NCI-H82 treated with DMSO at 0.1 percent for 48 hours (cell line): Measurements from ENCODE around the gene HCFC1.

Experiments used
- DNase-seq: peaks from one replicate; lab custom pipeline; 2025; ENCODE audit not compliant: unreplicated experiment; lab: John Stamatoyannopoulos, UW

Gene HCFC1

GRCh38 chrX:153971450-153972367 lies at the start of gene HCFC1:
Gene HCFC1, minus strand, starts transcription at chrX:153971818. Its CDS starts 978 bp downstream, at chrX:153970840.
- DNase-seq: peak; percentile 71

DNA sequence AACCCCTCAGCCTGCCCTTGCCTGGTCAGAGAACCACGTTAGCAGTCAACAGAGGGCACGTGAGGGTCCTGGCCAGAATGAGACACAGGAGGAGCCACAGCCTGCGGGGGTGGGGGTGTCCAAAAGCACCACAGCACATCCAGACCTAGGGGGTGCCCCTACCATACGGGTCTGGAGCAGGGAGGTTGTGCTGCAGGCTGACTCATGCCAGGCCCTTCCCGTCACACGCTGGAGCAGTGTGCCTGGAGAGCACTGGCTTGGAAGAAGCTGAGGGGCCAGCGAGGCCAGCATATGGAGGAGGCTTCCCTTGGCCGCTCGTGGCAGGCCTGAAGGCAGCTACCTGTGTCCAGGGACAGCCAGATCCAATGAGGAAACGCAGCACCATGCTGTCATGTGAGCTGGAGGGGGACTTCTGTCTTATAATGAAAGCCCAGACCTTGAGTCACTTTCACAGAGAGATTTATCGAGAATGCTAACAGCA lies 49.6 kb upstream of the HCFC1 start:
- DNase-seq: no peak

DNA sequence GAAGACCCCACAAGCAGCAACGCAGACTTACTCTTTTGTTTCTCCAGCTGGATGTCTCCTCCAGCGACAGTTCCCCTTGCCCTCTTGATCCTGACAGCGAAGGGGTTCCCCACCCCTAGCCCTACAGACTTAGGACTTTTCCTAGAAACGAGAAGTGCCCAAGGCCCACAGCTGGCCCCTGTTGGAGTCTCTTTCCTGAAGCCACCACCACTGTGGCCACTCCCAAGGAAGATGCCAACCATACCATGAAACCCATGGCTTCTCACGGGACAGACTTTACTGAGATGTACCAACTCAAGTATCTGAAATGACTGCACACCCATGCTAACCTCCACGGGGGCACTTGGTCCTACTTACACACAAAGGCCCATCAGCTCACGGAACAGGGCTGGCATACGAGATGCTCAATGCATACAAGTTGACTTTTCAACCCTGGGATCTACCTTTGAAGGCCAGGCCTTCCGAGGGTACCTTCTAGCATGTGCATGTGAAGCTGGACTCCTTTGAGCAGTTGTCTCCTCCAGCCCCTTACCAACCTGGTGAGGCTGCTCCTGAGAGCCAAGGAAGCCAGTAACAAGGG lies 49.0 kb upstream of the HCFC1 start:
- no peak for DNase-seq

DNA sequence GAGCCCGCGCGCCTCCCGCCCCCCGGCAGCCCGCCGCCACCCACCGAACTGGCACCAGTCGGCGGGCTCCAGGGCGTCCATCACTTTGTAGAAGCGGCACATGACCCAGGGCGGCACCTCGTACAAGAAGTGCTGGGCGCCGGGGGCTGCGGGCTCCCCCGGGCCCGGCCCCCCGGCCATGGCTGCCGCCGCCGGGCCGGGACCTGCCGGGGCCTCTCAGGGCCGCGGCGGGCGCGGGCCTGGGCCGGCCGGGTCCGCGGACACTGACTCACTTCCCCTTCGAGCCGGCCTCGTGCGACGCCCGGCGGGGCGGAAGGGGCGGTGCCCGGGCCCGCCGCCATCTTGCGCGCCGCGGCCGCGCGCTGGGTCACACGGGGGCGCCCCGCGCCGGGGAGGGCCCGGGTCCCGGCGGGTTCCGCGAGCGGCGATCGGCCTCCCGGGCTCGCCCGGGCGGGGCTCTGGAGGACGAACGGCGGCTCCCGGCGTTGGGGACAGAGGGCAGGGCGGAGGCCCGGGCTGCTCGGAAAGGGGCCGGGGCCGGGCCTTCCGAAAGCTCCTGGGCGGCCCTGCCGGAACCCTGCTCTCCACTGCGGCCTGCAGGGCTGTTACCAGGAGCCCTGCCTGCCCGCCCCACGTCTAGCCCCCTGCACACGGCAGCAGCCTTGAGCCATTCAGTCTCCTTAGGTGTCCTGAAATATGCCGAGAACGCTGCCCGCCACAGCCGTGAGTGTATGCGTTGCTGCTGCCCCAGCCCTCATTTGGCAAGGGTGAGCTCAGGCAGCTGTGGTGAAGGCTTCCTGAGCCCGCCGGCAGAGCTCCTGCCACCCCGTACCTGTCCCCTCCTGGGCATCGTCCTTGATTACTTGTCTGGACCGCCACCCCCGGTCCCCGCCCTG lies 48.3 kb upstream of the HCFC1 start, which contains the start of gene IRAK1:
Gene IRAK1, minus strand, starts transcription at position 270 of the 896 bp plus-strand sequence. Its CDS starts 90 bp downstream, at position 180.
- DNase-seq: no peak

GRCh38 chrX:154019061-154019621 lies 47.5 kb upstream of the HCFC1 start:
- DNase-seq: no peak

GRCh38 chrX:154018518-154019060 lies 47.0 kb upstream of the HCFC1 start:
- DNase-seq: no peak

GRCh38 chrX:154017766-154018517 lies 46.3 kb upstream of the HCFC1 start:
- DNase-seq: no peak

- no peak for DNase-seq
These were observed 44.9 kb upstream of the HCFC1 start for GRCh38 chrX:154016366-154017076.

- DNase-seq: no peak
These were observed 44.1 kb upstream of the HCFC1 start for GRCh38 chrX:154015581-154016264.

- no peak for DNase-seq
These were observed 43.1 kb upstream of the HCFC1 start for GRCh38 chrX:154014429-154015380.

- DNase-seq: peak; percentile 8
These were observed 42.2 kb upstream of the HCFC1 start for GRCh38 chrX:154013614-154014360.

- DNase-seq: no peak
These were observed 41.4 kb upstream of the HCFC1 start for GRCh38 chrX:154013001-154013421.

DNA sequence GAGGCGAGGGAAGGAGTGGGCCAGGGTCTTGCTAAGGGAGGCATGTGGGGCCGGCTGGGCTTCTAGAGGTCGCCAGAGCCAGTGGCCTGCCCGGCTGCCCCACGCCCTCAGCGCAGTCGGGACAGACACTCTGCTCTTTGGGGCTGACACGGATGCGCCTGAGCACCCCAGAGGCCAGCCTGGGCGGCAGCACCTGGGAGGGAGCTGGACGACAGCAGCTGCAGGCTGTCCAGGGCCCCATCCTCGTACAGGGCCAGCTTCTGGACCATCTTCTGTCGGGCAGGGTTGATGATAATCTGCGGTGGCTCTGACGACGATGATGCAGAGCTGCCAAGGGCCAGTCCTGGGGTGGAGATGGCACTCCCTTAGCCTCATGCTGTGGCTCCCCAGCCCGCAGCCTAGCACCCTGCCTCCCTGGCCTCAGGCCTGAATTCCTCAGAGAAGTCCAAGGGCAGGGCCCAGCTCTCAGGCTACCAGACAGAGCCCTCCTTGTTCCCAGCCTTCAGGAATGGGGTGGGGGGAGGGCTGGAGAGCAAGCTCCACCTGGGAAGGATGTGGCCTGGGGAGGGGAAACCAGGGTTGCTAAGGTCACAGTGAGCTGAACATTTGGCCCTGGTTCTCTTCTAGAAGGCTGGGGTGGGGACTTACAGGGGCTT lies 40.8 kb upstream of the HCFC1 start:
- DNase-seq: no peak

DNA sequence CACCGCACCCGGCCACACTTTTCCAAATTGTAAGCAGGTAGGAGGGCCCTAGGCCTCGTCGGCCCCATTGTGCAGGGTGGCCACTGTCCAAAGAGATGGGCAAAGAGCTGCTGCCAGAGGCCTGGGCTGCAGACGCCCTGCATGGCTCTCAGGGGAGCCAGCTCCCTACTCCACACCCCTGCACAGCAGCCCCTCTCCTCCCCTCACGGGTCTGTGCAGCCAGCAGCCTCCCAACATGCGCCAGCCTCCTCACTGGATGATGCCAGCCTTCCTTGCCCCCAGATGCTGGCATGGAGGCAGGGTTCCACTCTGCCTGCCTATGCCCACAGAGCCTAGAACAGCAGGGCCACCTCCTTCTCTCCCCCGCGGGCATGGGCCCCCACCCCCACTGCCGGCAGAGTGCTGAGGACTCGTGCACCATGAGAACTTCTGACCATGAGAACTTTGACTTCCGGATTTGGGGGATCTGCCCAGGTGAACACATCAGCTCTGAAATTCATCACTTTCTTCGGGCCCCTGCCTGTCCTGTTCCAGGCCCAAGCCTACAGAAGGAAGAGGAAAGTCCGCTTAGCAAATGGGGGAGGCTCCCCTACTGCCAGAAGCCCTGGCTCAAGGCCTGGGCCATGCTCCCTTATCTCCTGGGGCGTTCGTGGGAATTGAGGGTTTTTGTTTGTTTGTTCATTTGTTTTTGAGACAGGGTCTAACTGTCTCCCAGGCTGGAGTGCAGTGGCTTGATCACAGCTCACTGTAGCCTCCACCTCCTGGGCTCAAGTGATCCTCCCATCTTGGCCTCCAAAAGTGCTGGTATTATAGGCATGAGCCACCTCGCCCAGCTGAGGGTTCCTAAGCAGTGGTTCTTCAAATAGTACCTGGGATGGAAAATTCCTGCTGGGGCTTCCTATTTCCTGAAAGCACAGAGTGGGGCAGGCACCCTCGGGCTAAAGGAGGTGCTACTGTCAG lies 40.0 kb upstream of the HCFC1 start:
- DNase-seq: no peak
